Astrocyte (in vitro differentiated cells and primary cell): ENCODE measurements around the gene PTMS. TPM values are rescaled to one million over a fixed set of nuclear protein-coding genes. Genes with fewer than 3 reads are reported as not detected.

Experiments used
- DNase-seq: peaks from one replicate; pipeline ENCODE4 v3.0.0-alpha.2; 2010; ENCODE audit warnings: low read depth
- FAIRE-seq: peaks from 2 replicates; lab custom pipeline; 2011; peaks lifted over from hg19 to GRCh38; lab: Jason Lieb, UNC
- H2AFZ ChIP-seq: 2 replicates; pipeline ENCODE4 v1.6.0; 2012; ENCODE audit warnings: low read depth, low read length, inconsistent platforms
- H3K27ac ChIP-seq: 2 replicates; pipeline ENCODE4 v1.5.1; 2011; ENCODE audit warnings: low read depth, low read length, inconsistent platforms
- H3K27me3 ChIP-seq: 2 replicates; pipeline ENCODE4 v1.6.0; 2011; ENCODE audit warnings: low read length, inconsistent platforms; ENCODE audit not compliant: insufficient read depth
- H3K36me3 ChIP-seq: 2 replicates; pipeline ENCODE4 v1.5.1; 2011; ENCODE audit warnings: low read length, inconsistent platforms; ENCODE audit not compliant: insufficient read depth
- H3K4me1 ChIP-seq: 2 replicates; pipeline ENCODE4 v1.5.1; 2011; ENCODE audit warnings: low read length, inconsistent platforms; ENCODE audit not compliant: insufficient read depth
- H3K4me2 ChIP-seq: 2 replicates; pipeline ENCODE4 v1.6.0; 2012; ENCODE audit warnings: low read length, inconsistent platforms
- H3K4me3 ChIP-seq: 2 replicates; pipeline ENCODE4 v1.5.1; 2011; ENCODE audit warnings: low read depth, mild to moderate bottlenecking, low read length, inconsistent platforms; ENCODE audit not compliant: insufficient read depth
- H3K79me2 ChIP-seq: 2 replicates; pipeline ENCODE4 v1.6.0; 2012; ENCODE audit warnings: mild to moderate bottlenecking, low read length, inconsistent platforms; ENCODE audit not compliant: insufficient read depth
- H3K9ac ChIP-seq: 2 replicates; pipeline ENCODE4 v1.6.0; 2012; ENCODE audit warnings: mild to moderate bottlenecking, low read length, inconsistent platforms
- H3K9me3 ChIP-seq: 2 replicates; pipeline ENCODE4 v1.5.1; 2012; ENCODE audit warnings: low read depth, mild to moderate bottlenecking, low read length, inconsistent platforms; ENCODE audit not compliant: insufficient read depth
- H4K20me1 ChIP-seq: 2 replicates; pipeline ENCODE4 v1.6.0; 2012; ENCODE audit warnings: low read length, inconsistent platforms; ENCODE audit not compliant: insufficient read depth
- H3K27ac Mint-ChIP-seq: one replicate; pipeline ENCODE4 v1.8.0; 2021; ENCODE audit warnings: mild to moderate bottlenecking, mixed read lengths; ENCODE audit not compliant: unreplicated experiment
- H3K27me3 Mint-ChIP-seq: one replicate; pipeline ENCODE4 v1.8.0; 2021; ENCODE audit warnings: low read depth, mixed read lengths; ENCODE audit not compliant: unreplicated experiment
- H3K36me3 Mint-ChIP-seq: one replicate; pipeline ENCODE4 v1.8.0; 2021; ENCODE audit warnings: low read depth, mixed read lengths; ENCODE audit not compliant: unreplicated experiment
- H3K4me1 Mint-ChIP-seq: one replicate; pipeline ENCODE4 v1.8.0; 2021; ENCODE audit warnings: low read depth, mixed read lengths; ENCODE audit not compliant: unreplicated experiment
- H3K4me3 Mint-ChIP-seq: one replicate; pipeline ENCODE4 v1.8.0; 2021; ENCODE audit warnings: mild to moderate bottlenecking, moderate library complexity, mixed read lengths; ENCODE audit not compliant: unreplicated experiment
- H3K9me3 Mint-ChIP-seq: one replicate; pipeline ENCODE4 v1.8.0; 2021; ENCODE audit warnings: mild to moderate bottlenecking, mixed read lengths; ENCODE audit not compliant: unreplicated experiment
- CTCF ChIP-seq: IDR thresholded peaks from 2 replicates; pipeline ENCODE4 v1.5.1; 2011; ENCODE audit warnings: low read depth, mild to moderate bottlenecking, inconsistent platforms, low read length, moderate library complexity; ENCODE audit not compliant: insufficient read depth
- EZH2 ChIP-seq: IDR thresholded peaks from 2 replicates; pipeline ENCODE4 v1.6.1; 2012; ENCODE audit warnings: mild to moderate bottlenecking, low read length, inconsistent platforms; ENCODE audit not compliant: insufficient read depth
- total RNA-seq: library from RNA; stranded (reverse); gene quantifications from 2 replicates; pipeline ENCODE4 v1.2.1, GENCODE V29; 2021

PTMS gene
- total RNA-seq, 1 donor from 2014 or later: 510 TPM

DNA sequence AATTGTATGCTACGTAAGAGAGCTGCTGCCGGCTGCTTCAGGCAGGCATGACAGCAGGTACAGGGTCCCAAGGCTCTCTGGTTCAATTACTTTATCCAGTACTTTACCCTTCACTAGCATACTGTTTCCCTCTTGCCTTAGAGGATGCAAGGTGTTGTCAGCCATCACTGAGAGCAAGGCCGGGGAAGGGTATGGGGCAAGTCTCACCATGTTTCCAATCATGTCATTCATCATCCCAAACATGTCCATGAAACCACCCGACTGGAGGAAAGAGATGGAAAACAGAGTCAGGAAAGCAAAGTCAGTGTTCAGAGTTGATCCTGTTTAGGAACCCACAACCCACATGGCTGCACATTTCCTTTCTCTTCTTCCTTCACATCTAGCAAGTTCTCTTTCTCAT, 15.7 kb upstream of the PTMS start:
- H3K36me3 ChIP-seq: peaks cover 40% of the 10 kb centered on the region
- H3K4me1 Mint-ChIP-seq: peaks cover 30% of the 10 kb centered on the region
- TF ChIP-seq EZH2 (no peak), CTCF (no peak)
- H3K4me3 ChIP-seq: no peak overlapping the region
- H3K4me2 ChIP-seq: no peak overlapping the region
- H3K9ac ChIP-seq: peak overlapping the region; percentile 21
- peak overlapping the region; percentile 99 for H3K4me3 Mint-ChIP-seq
- H3K27ac ChIP-seq: no peak overlapping the region
- H3K27me3 Mint-ChIP-seq: no peaks in the 10 kb centered on the region
- DNase-seq: no peak
- no peak overlapping the region for H3K27ac Mint-ChIP-seq
- H3K9me3 ChIP-seq: no peaks in the 10 kb centered on the region
- H4K20me1 ChIP-seq: peaks cover 59% of the 10 kb centered on the region
- no peak overlapping the region for H2AFZ ChIP-seq
- H3K36me3 Mint-ChIP-seq: peaks cover 27% of the 10 kb centered on the region
- FAIRE-seq: no peak
- H3K9me3 Mint-ChIP-seq: no peaks in the 10 kb centered on the region
- H3K27me3 ChIP-seq: no peaks in the 10 kb centered on the region
- peaks cover 33% of the 10 kb centered on the region for H3K79me2 ChIP-seq
- H3K4me1 ChIP-seq: peaks cover 17% of the 10 kb centered on the region

- FAIRE-seq: no peak
- H3K27ac ChIP-seq: no peak overlapping the region
- H3K9me3 Mint-ChIP-seq: no peaks in the 10 kb centered on the region
These were observed 14.4 kb upstream of the PTMS start for GRCh38 chr12:6751767-6752166.

More at GRCh38 chr12:6751767-6752166, 14.4 kb upstream of the PTMS start:
- H3K9me3 ChIP-seq: no peaks in the 10 kb centered on the region
- H3K4me3 ChIP-seq: peak overlapping the region; percentile 81
- H3K9ac ChIP-seq: peak overlapping the region; percentile 97
- Mint-ChIP-seq H3K4me1 (peaks cover 24% of the 10 kb centered on the region), H3K36me3 (peaks cover 16% of the 10 kb centered on the region), H3K27me3 (no peaks in the 10 kb centered on the region), H3K4me3 (peak overlapping the region; percentile 99), H3K27ac (peak overlapping the region; percentile 93)
- peak overlapping the region; percentile 98 for H3K4me2 ChIP-seq
- no peaks in the 10 kb centered on the region for H3K27me3 ChIP-seq
- peaks cover 13% of the 10 kb centered on the region for H3K4me1 ChIP-seq
- H3K36me3 ChIP-seq: peaks cover 34% of the 10 kb centered on the region
- no peak for DNase-seq
- TF ChIP-seq EZH2 (no peak), CTCF (no peak)
- peaks cover 55% of the 10 kb centered on the region for H4K20me1 ChIP-seq
- H2AFZ ChIP-seq: no peak overlapping the region
- H3K79me2 ChIP-seq: peaks cover 33% of the 10 kb centered on the region
